Natural killer cell (primary cell): ENCODE results near the gene SLC25A1. TPM values are rescaled to one million over a fixed set of nuclear protein-coding genes. Genes with fewer than 3 reads are reported as not detected.

Source experiments
- ATAC-seq, 3 donors: fragments of 150-1000 bp in 2 of 3; fragments of 200-7000 bp in 1 of 3; cut with Tn5 transposase; 1 replicate in 1 of 3; 2 replicates in 2 of 3; pipeline ENCODE4 v1.10.0; 2021; ENCODE audit warnings: mild to moderate bottlenecking in 2 of 3, moderate library complexity in 2 of 3
- DNase-seq, 2 donors: peaks; one replicate each; pipeline versions ENCODE4 v3.0.0 to v3.0.0-alpha.2; 2013 to 2021; ENCODE audit warnings: mixed read lengths in 1 of 2
- H3K27ac ChIP-seq: one replicate; pipeline ENCODE4 v1.5.1; 2013; ENCODE audit warnings: mild to moderate bottlenecking, low read length
- H3K27me3 ChIP-seq: one replicate; pipeline ENCODE4 v1.6.1; 2013; ENCODE audit warnings: low read length; ENCODE audit not compliant: control insufficient read depth, insufficient read depth
- H3K36me3 ChIP-seq: one replicate; pipeline ENCODE4 v1.6.1; 2013; ENCODE audit warnings: low read length; ENCODE audit not compliant: control insufficient read depth, insufficient read depth
- H3K4me1 ChIP-seq: one replicate; pipeline ENCODE4 v1.6.1; 2013; ENCODE audit warnings: low read length; ENCODE audit not compliant: control insufficient read depth, insufficient read depth
- H3K4me3 ChIP-seq: one replicate; pipeline ENCODE4 v1.5.1; 2013; ENCODE audit warnings: low read length
- H3K9me3 ChIP-seq: one replicate; pipeline ENCODE4 v1.6.1; 2013; ENCODE audit warnings: low read length; ENCODE audit not compliant: control insufficient read depth, insufficient read depth
- H3K27ac Mint-ChIP-seq, 2 donors: one replicate each; pipeline ENCODE4 v1.8.0; 2022; ENCODE audit warnings: mild to moderate bottlenecking in 2 of 2, mixed read lengths in 2 of 2, moderate library complexity in 1 of 2
- H3K27me3 Mint-ChIP-seq, 2 donors: one replicate each; pipeline ENCODE4 v1.8.0; 2022; ENCODE audit warnings: low read depth in 2 of 2, mixed read lengths in 2 of 2
- H3K36me3 Mint-ChIP-seq: one replicate; pipeline ENCODE4 v1.8.0; 2022; ENCODE audit warnings: mixed read lengths
- H3K4me1 Mint-ChIP-seq, 2 donors: one replicate each; pipeline ENCODE4 v1.8.0; 2022; ENCODE audit warnings: mixed read lengths in 2 of 2
- H3K4me3 Mint-ChIP-seq: one replicate; pipeline ENCODE4 v1.8.0; 2022; ENCODE audit warnings: mild to moderate bottlenecking, moderate library complexity, mixed read lengths
- H3K9me3 Mint-ChIP-seq, 2 donors: one replicate each; pipeline ENCODE4 v1.8.0; 2022; ENCODE audit warnings: mixed read lengths in 2 of 2
- WGBS: methylation state at CpG from one replicate; pipeline ENCODE4 v1.1.7; 2013; ENCODE audit warnings: missing lambda C conversion rate; ENCODE audit not compliant: insufficient coverage; 5-methylcytosine and 5-hydroxymethylcytosine counted together
- intact Hi-C: fragments of 100-400 bp; cut with micrococcal nuclease; formaldehyde crosslinking; loops from one replicate; pipeline ENCODE4 v1.14.2; 2022
- total RNA-seq, 4 donors: library from RNA; stranded (reverse); fragments of 120-200 nt in 1 of 4; gene quantifications; one replicate each; pipeline versions ENCODE4 v1.2.3 to v1.2.4, GENCODE V29; 2013 to 2022
- TF ChIP-seq, protein P1 (sequence below): fragments of 200-600 bp; IDR thresholded peaks from one replicate; pipeline ENCODE4 v1.8.0; 2022; ENCODE audit warnings: antibody characterized with exemption

Gene SLC25A1
- total RNA-seq, 3 donors from 2014 or later (not counting 1 experiment from before 2014, with no cell fraction given): 24.8 to 29.6 (median 26.9) TPM

DNA sequence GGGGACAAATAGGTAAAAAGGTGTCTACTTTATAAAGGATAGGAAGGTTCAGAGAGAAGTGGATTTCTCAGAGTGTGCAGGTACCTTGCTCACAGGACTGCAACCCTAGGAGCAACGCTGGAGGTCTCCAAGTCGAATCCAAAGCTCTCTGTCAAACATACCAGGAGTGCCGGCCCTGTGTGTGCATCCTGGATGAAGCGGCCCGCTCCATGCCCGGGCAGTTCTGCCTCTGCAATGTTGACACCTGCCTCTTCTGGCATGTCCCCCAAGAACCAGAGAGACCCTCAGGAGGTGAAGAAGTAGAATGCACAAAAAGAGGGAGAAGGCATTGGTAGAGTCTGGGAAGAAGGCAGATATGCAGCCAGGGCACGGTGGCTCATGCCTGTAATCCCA is 50.5 kb downstream of the SLC25A1 start:
- 87% methylated on average over 7 of the region's 7 CpGs for WGBS
- no peak overlapping the region for H3K4me3 Mint-ChIP-seq

DNA sequence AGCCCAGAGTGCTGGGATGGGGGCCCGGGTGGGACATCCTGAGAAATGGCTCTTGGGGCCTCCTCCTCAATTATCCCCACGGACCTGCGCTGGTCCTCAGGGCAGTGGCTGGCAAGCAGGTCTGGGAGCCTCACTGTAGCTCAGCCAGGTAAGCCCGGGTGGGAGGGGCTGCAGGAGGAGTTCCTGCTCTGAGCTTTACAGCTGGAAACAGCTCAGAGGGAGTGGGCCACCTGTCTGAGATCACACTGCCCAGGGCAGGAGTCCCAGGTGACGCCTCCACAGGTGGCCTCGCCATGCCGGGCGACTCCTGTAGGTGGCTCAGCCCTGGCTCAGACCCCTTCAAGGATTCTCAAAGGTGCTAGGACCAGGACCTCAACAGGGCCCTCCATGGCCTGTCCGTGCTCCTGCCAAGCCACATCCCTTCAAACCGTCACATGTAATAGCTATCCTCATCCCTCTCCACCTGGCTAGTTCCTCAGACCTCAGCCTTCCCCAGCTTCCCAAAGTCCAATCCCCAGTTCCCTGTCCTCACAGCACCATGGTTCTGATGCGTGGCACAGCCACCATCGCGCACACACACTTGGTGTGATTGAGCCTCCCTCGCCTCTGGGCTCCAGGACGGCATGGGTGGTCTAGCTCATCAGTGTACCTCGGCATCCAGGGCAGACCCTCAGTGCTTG is 51.1 kb downstream of the SLC25A1 start:
- Histone ChIP-seq H3K9me3 (no peaks in the 10 kb centered on the region), H3K4me1 (peaks cover 7% of the 10 kb centered on the region), H3K4me3 (no peak overlapping the region), H3K36me3 (no peaks in the 10 kb centered on the region), H3K27ac (no peak overlapping the region), H3K27me3 (no peaks in the 10 kb centered on the region)
- intact Hi-C loops: loop anchor here (10.0 kb wide), 1 partner anchor 307 kb away; the partner anchor contains the start of genes HIRA and MRPL40
- H3K36me3 Mint-ChIP-seq: no peaks in the 10 kb centered on the region
- H3K27me3 Mint-ChIP-seq: no peaks in the 10 kb centered on the region
- no peak overlapping the region for H3K4me3 Mint-ChIP-seq
- H3K4me1 Mint-ChIP-seq: peaks cover 6 to 7% of the 10 kb centered on the region in 2 donors
- TF ChIP-seq, protein P1, sequence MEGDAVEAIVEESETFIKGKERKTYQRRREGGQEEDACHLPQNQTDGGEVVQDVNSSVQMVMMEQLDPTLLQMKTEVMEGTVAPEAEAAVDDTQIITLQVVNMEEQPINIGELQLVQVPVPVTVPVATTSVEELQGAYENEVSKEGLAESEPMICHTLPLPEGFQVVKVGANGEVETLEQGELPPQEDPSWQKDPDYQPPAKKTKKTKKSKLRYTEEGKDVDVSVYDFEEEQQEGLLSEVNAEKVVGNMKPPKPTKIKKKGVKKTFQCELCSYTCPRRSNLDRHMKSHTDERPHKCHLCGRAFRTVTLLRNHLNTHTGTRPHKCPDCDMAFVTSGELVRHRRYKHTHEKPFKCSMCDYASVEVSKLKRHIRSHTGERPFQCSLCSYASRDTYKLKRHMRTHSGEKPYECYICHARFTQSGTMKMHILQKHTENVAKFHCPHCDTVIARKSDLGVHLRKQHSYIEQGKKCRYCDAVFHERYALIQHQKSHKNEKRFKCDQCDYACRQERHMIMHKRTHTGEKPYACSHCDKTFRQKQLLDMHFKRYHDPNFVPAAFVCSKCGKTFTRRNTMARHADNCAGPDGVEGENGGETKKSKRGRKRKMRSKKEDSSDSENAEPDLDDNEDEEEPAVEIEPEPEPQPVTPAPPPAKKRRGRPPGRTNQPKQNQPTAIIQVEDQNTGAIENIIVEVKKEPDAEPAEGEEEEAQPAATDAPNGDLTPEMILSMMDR: no peak
- ATAC-seq (no peak), DNase-seq (no peak)
- no peak overlapping the region for H3K27ac Mint-ChIP-seq
- 95% methylated on average over 16 of the region's 16 CpGs for WGBS
- H3K9me3 Mint-ChIP-seq: no peaks in the 10 kb centered on the region

More for the DNA sequence above, 50.5 kb downstream of the SLC25A1 start:
- ATAC-seq (no peak), DNase-seq (no peak)
- no peaks in the 10 kb centered on the region for H3K27me3 ChIP-seq
- H3K4me3 ChIP-seq: no peak overlapping the region
- no peaks in the 10 kb centered on the region for H3K9me3 ChIP-seq
- no peaks in the 10 kb centered on the region for H3K36me3 ChIP-seq
- H3K4me1 ChIP-seq: peaks cover 2% of the 10 kb centered on the region
- Mint-ChIP-seq H3K27me3 (no peaks in the 10 kb centered on the region), H3K9me3 (no peaks in the 10 kb centered on the region), H3K36me3 (no peaks in the 10 kb centered on the region), H3K4me1 (peaks cover 2% of the 10 kb centered on the region in 2 donors), H3K27ac (no peak overlapping the region)
- H3K27ac ChIP-seq: no peak overlapping the region
- TF ChIP-seq, protein P1: no peak
- intact Hi-C loops: loop anchor here (10.0 kb wide), 1 partner anchor 307 kb away; the partner anchor contains the start of genes HIRA and MRPL40

DNA sequence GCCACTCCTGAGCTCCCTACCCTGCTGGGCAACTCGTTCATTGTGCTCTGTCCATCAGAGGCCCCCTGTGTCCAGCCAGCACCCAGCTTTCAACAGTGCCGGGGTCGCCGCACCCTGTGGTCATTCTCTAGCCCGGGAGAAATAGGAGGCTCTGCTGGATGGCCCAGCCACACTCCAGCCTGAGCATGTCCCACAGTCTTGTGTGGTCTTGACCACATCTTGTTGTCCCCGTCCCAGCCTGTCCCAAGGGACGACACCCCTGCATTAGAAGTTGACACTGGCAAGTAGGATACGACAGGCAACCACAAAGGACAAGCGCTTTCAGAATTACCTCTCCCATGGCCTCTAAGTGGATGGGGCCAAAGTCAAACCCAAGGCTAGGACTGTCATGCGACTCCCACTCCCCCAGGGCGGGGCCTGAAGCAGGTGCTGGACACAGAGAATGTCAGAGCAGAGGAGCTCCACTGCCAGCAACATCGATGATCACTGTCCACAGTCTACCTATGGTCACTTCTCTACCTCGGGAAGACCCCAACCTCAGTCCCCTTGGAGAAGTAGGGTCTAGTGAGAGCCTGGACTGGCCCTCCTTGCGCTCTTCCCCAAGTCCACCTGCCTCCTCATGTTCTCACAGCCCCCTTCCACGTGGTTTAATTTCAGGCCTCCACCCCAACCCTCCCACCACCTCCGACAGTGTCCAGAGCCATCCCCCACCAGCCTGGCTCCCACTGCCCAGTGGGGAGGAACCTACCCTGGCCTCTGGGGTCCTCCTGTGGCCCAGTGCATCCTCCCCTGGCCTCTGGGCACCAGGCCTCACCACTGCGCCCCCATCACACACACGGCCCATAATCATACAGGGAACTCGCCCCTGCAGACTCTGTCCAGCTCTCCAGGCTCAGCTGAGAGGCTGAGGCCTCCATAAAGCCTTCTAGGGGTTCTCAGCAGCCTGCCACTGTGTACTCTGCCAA is 51.9 kb downstream of the SLC25A1 start:
- WGBS: 90% methylated on average over 19 of the region's 19 CpGs
- no peaks in the 10 kb centered on the region for H3K36me3 Mint-ChIP-seq
- no peak for ATAC-seq
- peaks cover 6 to 10% of the 10 kb centered on the region in 2 donors for H3K4me1 Mint-ChIP-seq
- DNase-seq: no peak
- intact Hi-C loops: loop anchor here (10.0 kb wide), 1 partner anchor 308 kb away; the partner anchor contains the start of genes HIRA and MRPL40
- H3K27ac ChIP-seq: no peak overlapping the region
- TF ChIP-seq, protein P1: no peak
- no peaks in the 10 kb centered on the region for H3K36me3 ChIP-seq
- H3K27me3 Mint-ChIP-seq: no peaks in the 10 kb centered on the region
- H3K9me3 Mint-ChIP-seq: no peaks in the 10 kb centered on the region
- H3K27me3 ChIP-seq: no peaks in the 10 kb centered on the region
- H3K27ac Mint-ChIP-seq: no peak overlapping the region
- H3K9me3 ChIP-seq: no peaks in the 10 kb centered on the region
- no peak overlapping the region for H3K4me3 Mint-ChIP-seq
- H3K4me1 ChIP-seq: peaks cover 7% of the 10 kb centered on the region
- no peak overlapping the region for H3K4me3 ChIP-seq

Other genes with a start within 250 kb of the SLC25A1 start
- not detected for gene PRODH, start 242.4 kb downstream of the SLC25A1 start, total RNA-seq
- 10 to 100 TPM; 27.5 to 44.1 (median 41.3) TPM for gene DGCR2, start 56.3 kb downstream of the SLC25A1 start, total RNA-seq
- gene TSSK2, start 47.4 kb downstream of the SLC25A1 start, total RNA-seq: not detected
- gene ESS2, start 34.1 kb downstream of the SLC25A1 start, total RNA-seq: 10 to 100 TPM; 47.6 to 51.6 (median 47.7) TPM
- gene GSC2, start 28.4 kb downstream of the SLC25A1 start, total RNA-seq: not detected
- 1 to 10 TPM in 2 of 3 donors, under 1 TPM in 1; 0.86 to 1.2 (median 1.2) TPM for gene CLTCL1, start 113.0 kb upstream of the SLC25A1 start, total RNA-seq